Tibial artery (tissue), 4 donors: ENCODE data around the gene C10orf62.

Experiments used
- DNase-seq, 2 donors: peaks; one replicate each; pipeline ENCODE4 v3.0.0-alpha.2; 2019
- H3K27ac ChIP-seq, 2 donors: fragments of 200-600 bp; sonication (generic) in 1 of 2; 1 replicate in 1 of 2; 2 replicates in 1 of 2; pipeline ENCODE4 v1.5.1; 2018 to 2019; ENCODE audit warnings: mild to moderate bottlenecking in 1 of 2
- H3K27me3 ChIP-seq, 2 donors: fragments of 200-600 bp; sonication (generic) in 1 of 2; one replicate each; pipeline versions ENCODE4 v1.5.1 to v1.6.0; 2016 to 2019
- H3K36me3 ChIP-seq, 3 donors: fragments of 200-600 bp; sonication (generic) in 2 of 3; one replicate each; pipeline ENCODE4 v1.5.1; 2016 to 2019; ENCODE audit warnings: mild to moderate bottlenecking in 2 of 3
- H3K4me1 ChIP-seq, 4 donors: fragments of 200-600 bp; sonication (generic) in 2 of 4; 1 replicate in 3 of 4; 2 replicates in 1 of 4; pipeline ENCODE4 v1.5.1; 2016 to 2019
- H3K4me3 ChIP-seq, 2 donors: fragments of 200-600 bp; sonication (generic) in 1 of 2; 1 replicate in 1 of 2; 2 replicates in 1 of 2; pipeline ENCODE4 v1.5.1; 2018 to 2019; ENCODE audit warnings: mild to moderate bottlenecking in 2 of 2
- H3K9me3 ChIP-seq, 3 donors: fragments of 200-600 bp; sonication (generic) in 1 of 3; one replicate each; pipeline ENCODE4 v1.5.1; 2016 to 2019
- intact Hi-C: fragments of 100-400 bp; cut with DNase I; formaldehyde crosslinking; loops from one replicate; pipeline ENCODE4 v1.15.0; 2023; ENCODE audit warnings: low total_unique reads
- TF ChIP-seq, protein P1 (sequence below), 2 experiments: fragments of 200-600 bp in 1 of 2; fragments of 450-650 bp in 1 of 2; IDR thresholded peaks; one replicate each; pipeline ENCODE4 v1.5.1; 2017 to 2019; ENCODE audit warnings: antibody characterized with exemption in 2 of 2, mild to moderate bottlenecking in 1 of 2, moderate library complexity in 1 of 2

The C10orf62 gene

DNA sequence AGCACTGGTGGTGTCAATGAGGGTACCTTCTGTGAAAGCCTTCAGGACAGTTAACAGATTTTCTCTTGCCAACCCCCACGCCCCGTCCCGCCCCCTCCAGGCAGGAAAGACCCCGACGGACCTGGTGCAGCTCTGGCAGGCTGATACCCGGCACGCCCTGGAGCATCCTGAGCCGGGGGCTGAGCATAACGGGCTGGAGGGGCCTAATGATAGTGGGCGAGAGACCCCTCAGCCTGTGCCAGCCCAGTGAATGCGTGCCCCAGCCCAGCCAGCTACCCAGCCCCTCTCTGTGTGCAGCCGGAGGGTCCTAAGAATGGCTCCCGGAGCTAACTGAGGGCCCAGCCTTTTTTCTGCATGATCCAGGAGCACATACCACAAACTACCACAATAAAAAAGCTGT is 6.0 kb upstream of the C10orf62 start:
- Histone ChIP-seq H3K4me1 (peaks cover 0 to 22% (median 15%) of the 10 kb centered on the region in 4 donors), H3K27ac (peak overlapping the region; percentile 63 to 69), H3K4me3 (no peak overlapping the region)

DNA sequence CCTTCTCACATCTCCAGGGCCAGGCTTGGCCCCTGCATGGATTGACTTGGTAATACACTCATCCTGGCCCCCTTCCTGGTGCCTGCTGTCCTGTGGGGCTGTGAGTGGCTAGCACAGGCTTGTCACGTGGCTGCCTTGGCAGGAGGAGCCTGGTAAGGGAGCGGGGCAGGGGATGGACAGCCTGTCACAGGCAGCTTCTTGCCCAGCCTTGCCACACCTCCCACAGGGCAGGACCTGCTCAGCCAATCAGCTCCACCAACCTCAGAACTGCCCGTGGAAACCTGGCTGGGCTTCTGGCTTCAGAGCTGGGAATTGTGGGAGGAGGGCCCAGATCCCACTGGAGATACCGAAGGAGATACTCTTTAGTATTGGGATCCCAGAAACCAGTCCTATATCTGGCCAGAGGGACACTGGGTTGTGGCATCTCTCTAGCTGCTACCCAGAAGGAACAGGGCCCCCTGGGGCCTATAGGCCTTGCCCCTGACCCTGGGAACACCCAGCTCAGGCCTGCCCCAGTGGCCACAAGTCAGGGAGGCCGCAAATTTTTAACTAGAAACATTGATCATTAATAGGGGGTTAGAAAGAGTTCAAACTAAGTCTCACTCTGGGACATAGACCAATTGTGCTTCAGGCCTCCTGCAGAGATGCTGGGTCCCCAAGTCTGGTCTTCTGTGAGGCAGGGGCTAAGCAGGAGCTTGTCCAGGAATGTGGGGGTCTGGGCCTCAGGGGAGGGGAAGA is 5.3 kb upstream of the C10orf62 start, which contains the start of gene HOGA1:
Gene HOGA1, plus strand, starts transcription at position 330 of the 738 bp plus-strand sequence. Its CDS starts 315 bp downstream, at position 645.
- H3K27me3 ChIP-seq = no peaks in the 10 kb centered on the region
- no peaks in the 10 kb centered on the region for H3K9me3 ChIP-seq
- TF ChIP-seq, protein P1, sequence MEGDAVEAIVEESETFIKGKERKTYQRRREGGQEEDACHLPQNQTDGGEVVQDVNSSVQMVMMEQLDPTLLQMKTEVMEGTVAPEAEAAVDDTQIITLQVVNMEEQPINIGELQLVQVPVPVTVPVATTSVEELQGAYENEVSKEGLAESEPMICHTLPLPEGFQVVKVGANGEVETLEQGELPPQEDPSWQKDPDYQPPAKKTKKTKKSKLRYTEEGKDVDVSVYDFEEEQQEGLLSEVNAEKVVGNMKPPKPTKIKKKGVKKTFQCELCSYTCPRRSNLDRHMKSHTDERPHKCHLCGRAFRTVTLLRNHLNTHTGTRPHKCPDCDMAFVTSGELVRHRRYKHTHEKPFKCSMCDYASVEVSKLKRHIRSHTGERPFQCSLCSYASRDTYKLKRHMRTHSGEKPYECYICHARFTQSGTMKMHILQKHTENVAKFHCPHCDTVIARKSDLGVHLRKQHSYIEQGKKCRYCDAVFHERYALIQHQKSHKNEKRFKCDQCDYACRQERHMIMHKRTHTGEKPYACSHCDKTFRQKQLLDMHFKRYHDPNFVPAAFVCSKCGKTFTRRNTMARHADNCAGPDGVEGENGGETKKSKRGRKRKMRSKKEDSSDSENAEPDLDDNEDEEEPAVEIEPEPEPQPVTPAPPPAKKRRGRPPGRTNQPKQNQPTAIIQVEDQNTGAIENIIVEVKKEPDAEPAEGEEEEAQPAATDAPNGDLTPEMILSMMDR (IDR thresholded peaks at IDR 0.05) = no peak
- peak; percentile 87 to 96 for DNase-seq
- H3K27ac ChIP-seq = peak within 1 kb of the TSS; percentile 63 to 69
- no peaks in the 10 kb centered on the region for H3K36me3 ChIP-seq
- intact Hi-C loops = no loop called here
- peaks cover 0 to 22% (median 15%) of the 10 kb centered on the region in 4 donors for H3K4me1 ChIP-seq
- H3K4me3 ChIP-seq = peak within 1 kb of the TSS in 1 of 2 donors; percentile 25

More for the DNA sequence above, 6.0 kb upstream of the C10orf62 start:
- intact Hi-C loops = no loop called here
- Histone ChIP-seq H3K36me3 (no peaks in the 10 kb centered on the region), H3K27me3 (no peaks in the 10 kb centered on the region), H3K9me3 (no peaks in the 10 kb centered on the region)
- no peak for DNase-seq
- TF ChIP-seq, protein P1 (IDR thresholded peaks at IDR 0.05) = no peak

DNA sequence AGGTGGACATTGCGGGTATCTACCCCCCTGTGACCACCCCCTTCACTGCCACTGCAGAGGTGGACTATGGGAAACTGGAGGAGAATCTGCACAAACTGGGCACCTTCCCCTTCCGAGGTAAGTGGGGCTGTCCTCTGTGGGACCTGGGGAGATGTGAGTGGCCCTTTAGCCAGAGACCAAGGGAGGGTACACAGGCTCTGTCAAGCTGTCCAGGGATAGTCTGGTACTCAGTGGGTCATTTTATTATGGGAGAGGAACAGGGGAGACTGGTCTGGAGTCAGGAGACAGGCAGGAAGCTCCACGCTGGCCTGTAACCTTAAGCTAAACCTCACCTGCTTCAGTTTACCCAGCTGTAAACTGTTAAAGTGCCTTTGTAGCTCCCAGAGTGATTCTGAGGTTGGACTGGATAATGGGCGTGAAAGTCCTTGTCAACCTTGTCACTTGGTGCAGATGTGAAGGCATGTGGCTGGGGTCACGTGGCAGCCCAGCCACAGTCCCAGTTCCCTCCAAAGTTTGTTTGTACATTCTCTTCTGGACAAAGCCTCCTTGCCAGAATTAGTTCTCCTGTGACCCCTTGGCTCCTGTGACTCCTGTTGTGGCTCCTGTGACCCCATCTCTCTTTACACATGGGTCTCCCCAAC is 4.6 kb upstream of the C10orf62 start:
- H3K4me1 ChIP-seq = peaks cover 0 to 22% (median 15%) of the 10 kb centered on the region in 4 donors
- peak overlapping the region; percentile 63 to 69 for H3K27ac ChIP-seq
- DNase-seq = no peak
- H3K4me3 ChIP-seq = peak overlapping the region in 1 of 2 donors; percentile 25
- TF ChIP-seq, protein P1 (IDR thresholded peaks at IDR 0.05) = no peak
- H3K27me3 ChIP-seq = no peaks in the 10 kb centered on the region
- H3K9me3 ChIP-seq = no peaks in the 10 kb centered on the region
- H3K36me3 ChIP-seq = no peaks in the 10 kb centered on the region
- intact Hi-C loops = no loop called here

DNA sequence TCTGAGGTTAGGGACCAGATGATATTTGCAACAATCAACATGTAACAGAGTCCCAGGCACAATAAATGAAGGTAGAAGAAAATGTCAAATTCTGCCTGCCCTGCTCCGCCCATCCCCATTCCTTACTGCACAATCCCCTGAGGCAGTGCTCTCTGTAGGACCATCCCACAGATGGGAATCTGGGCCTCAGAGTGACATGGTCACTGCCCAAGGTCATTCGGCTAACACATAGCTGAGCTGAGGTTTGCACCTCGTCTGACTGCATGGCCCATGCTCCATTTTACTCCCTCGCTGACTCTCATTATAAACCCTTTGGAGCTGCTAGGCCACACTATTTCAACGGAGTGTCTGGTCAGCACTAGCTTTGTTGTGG is 4.1 kb upstream of the C10orf62 start:
- Histone ChIP-seq H3K27me3 (no peaks in the 10 kb centered on the region), H3K36me3 (no peaks in the 10 kb centered on the region), H3K9me3 (no peaks in the 10 kb centered on the region), H3K4me1 (peaks cover 0 to 22% (median 15%) of the 10 kb centered on the region in 4 donors), H3K4me3 (no peak overlapping the region), H3K27ac (no peak overlapping the region)
- intact Hi-C loops = no loop called here
- no peak for DNase-seq
- TF ChIP-seq, protein P1 (IDR thresholded peaks at IDR 0.05) = no peak

DNA sequence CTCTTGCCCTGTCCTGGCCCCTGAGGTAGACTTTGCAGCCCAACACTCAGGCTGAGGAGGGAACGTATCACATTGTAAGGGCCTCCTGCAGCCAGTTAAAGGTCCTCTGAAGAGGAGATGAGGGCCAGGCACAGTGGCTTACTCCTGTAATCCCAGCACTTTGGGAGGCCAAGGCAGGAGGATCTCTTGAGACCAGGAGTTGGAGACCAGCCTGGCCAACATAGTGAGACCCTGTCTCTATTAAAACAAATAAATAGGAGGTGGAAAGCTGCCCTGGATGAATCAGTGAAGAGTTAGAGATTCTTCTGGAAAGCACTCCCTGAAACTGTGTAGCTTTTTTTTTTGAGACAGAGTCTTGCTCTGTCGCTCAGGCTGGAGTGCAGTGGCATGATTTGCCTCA is 2.3 kb upstream of the C10orf62 start:
- TF ChIP-seq, protein P1 (IDR thresholded peaks at IDR 0.05) = no peak
- DNase-seq = no peak

More for the DNA sequence above, 2.3 kb upstream of the C10orf62 start:
- Histone ChIP-seq H3K4me3 (no peak overlapping the region), H3K27ac (no peak overlapping the region), H3K4me1 (peaks cover 0 to 22% (median 15%) of the 10 kb centered on the region in 4 donors), H3K27me3 (no peaks in the 10 kb centered on the region), H3K9me3 (no peaks in the 10 kb centered on the region), H3K36me3 (no peaks in the 10 kb centered on the region)
- intact Hi-C loops = no loop called here
